HEK293 (cell line): ENCODE data around the gene CEP72.
"Not testable (repeated sequence)": the region's sequence is repeated elsewhere in the genome, so short reads cannot be mapped to it uniquely, and the experiment has no call there.

Experiments
- CTCF ChIA-PET: fragments of 350-600 bp; formaldehyde crosslinking; extraction: SDS; loops from one replicate; lab custom pipeline; 2021; ENCODE audit warnings: antibody characterized with exemption; lab: Yijun Ruan, JAX
- POLR2A ChIA-PET: fragments of 300-600 bp; formaldehyde crosslinking; extraction: SDS; loops from one replicate; lab custom pipeline; 2020; ENCODE audit warnings: antibody characterized with exemption, inconsistent platforms; lab: Yijun Ruan, JAX
- H3K27ac ChIP-seq: fragments of 200-500 bp; sonication (Bioruptor generic); 2 replicates; pipeline ENCODE4 v1.5.1; 2014; ENCODE audit warnings: low read depth, low read length, control low read depth, inconsistent platforms; ENCODE audit errors: extremely low read depth
- H3K36me3 ChIP-seq, 2 experiments: fragments of 200-500 bp in 1 of 2; sonication (Bioruptor generic) in 1 of 2; 1 replicate in 1 of 2; 2 replicates in 1 of 2; pipeline ENCODE4 v1.5.1; 2014 to 2017; ENCODE audit warnings: inconsistent platforms in 2 of 2, low read length in 2 of 2; ENCODE audit not compliant: control insufficient read depth in 2 of 2, insufficient read depth in 1 of 2
- H3K4me1 ChIP-seq: fragments of 200-500 bp; sonication (Bioruptor generic); 2 replicates; pipeline ENCODE4 v1.5.1; 2014; ENCODE audit warnings: mild to moderate bottlenecking, low read length, inconsistent platforms; ENCODE audit not compliant: control insufficient read depth, insufficient read depth
- H3K4me3 ChIP-seq: 2 replicates; pipeline ENCODE4 v1.5.1; 2011; ENCODE audit warnings: low read depth, mild to moderate bottlenecking, control low read depth, low read length, moderate library complexity
- H3K9me3 ChIP-seq: fragments of 200-500 bp; sonication (Bioruptor generic); 2 replicates; pipeline ENCODE4 v1.5.1; 2014; ENCODE audit warnings: low read depth, low read length, inconsistent platforms; ENCODE audit not compliant: control insufficient read depth, insufficient read depth

Gene CEP72

GRCh38 chr5:696753-697702 lies 84.9 kb downstream of the CEP72 start:
- H3K4me3 ChIP-seq, H3K36me3 ChIP-seq, H3K27ac ChIP-seq, H3K4me1 ChIP-seq, H3K9me3 ChIP-seq, CTCF ChIA-PET: not testable (repeated sequence)
- POLR2A ChIA-PET = interaction anchor here (0.9 to 1.0 kb wide), 2 partner anchors 91 to 92 kb away, joined by 3 to 5 read pairs; no protein-coding TSS in a partner anchor
